Coronary artery (tissue), 2 donors: ENCODE results near the gene LRFN2.

Source experiments
- DNase-seq: peaks from one replicate; pipeline ENCODE4 v3.0.0-alpha.2; 2017; ENCODE audit warnings: low spot score
- H3K27ac ChIP-seq, 2 donors: fragments of 200-600 bp; sonication (generic); one replicate each; pipeline ENCODE4 v1.5.1; 2016 to 2019
- H3K4me3 ChIP-seq: fragments of 200-600 bp; sonication (generic); 2 replicates; pipeline ENCODE4 v1.5.1; 2016; ENCODE audit warnings: mild to moderate bottlenecking, moderate library complexity
- CTCF ChIP-seq: fragments of 200-600 bp; sonication (generic); IDR thresholded peaks from one replicate; pipeline ENCODE4 v1.5.1; 2019; ENCODE audit warnings: antibody characterized with exemption

Gene LRFN2

GRCh38 chr6:40523505-40524172 is 63.5 kb downstream of the LRFN2 start:
- Histone ChIP-seq H3K4me3 (no peak overlapping the region), H3K27ac (no peak overlapping the region)
- DNase-seq = no peak
- no peak for TF ChIP-seq CTCF

GRCh38 chr6:40521496-40521895 is 65.7 kb downstream of the LRFN2 start:
- Histone ChIP-seq H3K4me3 (no peak overlapping the region), H3K27ac (no peak overlapping the region)
- no peak for TF ChIP-seq CTCF
- no peak for DNase-seq

- TF ChIP-seq CTCF = no peak
- H3K4me3 ChIP-seq = no peak overlapping the region
- no peak overlapping the region for H3K27ac ChIP-seq
- DNase-seq = no peak
Observed at GRCh38 chr6:40520678-40521077, 66.5 kb downstream of the LRFN2 start.

- no peak for DNase-seq
- Histone ChIP-seq H3K4me3 (no peak overlapping the region), H3K27ac (no peak overlapping the region)
- TF ChIP-seq CTCF = no peak
Observed at GRCh38 chr6:40520084-40520483, 67.1 kb downstream of the LRFN2 start.

GRCh38 chr6:40517654-40518053 is 69.5 kb downstream of the LRFN2 start:
- no peak for TF ChIP-seq CTCF
- Histone ChIP-seq H3K4me3 (no peak overlapping the region), H3K27ac (no peak overlapping the region)
- DNase-seq = no peak

GRCh38 chr6:40516429-40516828 is 70.7 kb downstream of the LRFN2 start:
- DNase-seq = no peak
- Histone ChIP-seq H3K27ac (no peak overlapping the region), H3K4me3 (no peak overlapping the region)
- TF ChIP-seq CTCF = no peak

GRCh38 chr6:40512340-40512739 is 74.8 kb downstream of the LRFN2 start:
- TF ChIP-seq CTCF = no peak
- H3K4me3 ChIP-seq = no peak overlapping the region
- DNase-seq = no peak
- H3K27ac ChIP-seq = no peak overlapping the region
